Chondrocyte (in vitro differentiated cells): Measurements from ENCODE around the gene GBX1. TPM values are rescaled to one million over a fixed set of nuclear protein-coding genes. Genes with fewer than 3 reads are reported as not detected.
A peak's percentile ranks its signal among the peaks of the same experiment; 100 is the strongest.

Source experiments
- DNase-seq: peaks from one replicate; pipeline ENCODE4 v3.0.0; 2021; ENCODE audit warnings: mixed read lengths, low spot score
- H3K27ac Mint-ChIP-seq: one replicate; pipeline ENCODE4 v1.8.0; 2021; ENCODE audit warnings: mild to moderate bottlenecking, moderate library complexity, mixed read lengths; ENCODE audit not compliant: unreplicated experiment
- H3K27me3 Mint-ChIP-seq: 2 replicates; pipeline ENCODE4 v1.8.0; 2021; ENCODE audit warnings: low read depth, mixed read lengths
- H3K36me3 Mint-ChIP-seq: 2 replicates; pipeline ENCODE4 v1.8.0; 2021; ENCODE audit warnings: low read depth, mixed read lengths
- H3K4me1 Mint-ChIP-seq: 2 replicates; pipeline ENCODE4 v1.8.0; 2021; ENCODE audit warnings: low read depth, mild to moderate bottlenecking, mixed read lengths
- H3K4me3 Mint-ChIP-seq: one replicate; pipeline ENCODE4 v1.8.0; 2021; ENCODE audit warnings: mild to moderate bottlenecking, moderate library complexity, mixed read lengths; ENCODE audit not compliant: unreplicated experiment
- H3K9me3 Mint-ChIP-seq: 2 replicates; pipeline ENCODE4 v1.8.0; 2021; ENCODE audit warnings: low read depth, mixed read lengths
- total RNA-seq: library from RNA; stranded (reverse); gene quantifications from 3 replicates; pipeline ENCODE4 v1.2.1, GENCODE V29; 2021
- TF ChIP-seq, protein P1 (sequence below): fragments of 200-600 bp; sonication (generic); IDR thresholded peaks from 2 replicates; pipeline ENCODE4 v1.5.0; 2021; ENCODE audit warnings: antibody characterized with exemption, mild to moderate bottlenecking, moderate library complexity

The GBX1 gene
- total RNA-seq, 1 donor from 2014 or later = not detected

DNA sequence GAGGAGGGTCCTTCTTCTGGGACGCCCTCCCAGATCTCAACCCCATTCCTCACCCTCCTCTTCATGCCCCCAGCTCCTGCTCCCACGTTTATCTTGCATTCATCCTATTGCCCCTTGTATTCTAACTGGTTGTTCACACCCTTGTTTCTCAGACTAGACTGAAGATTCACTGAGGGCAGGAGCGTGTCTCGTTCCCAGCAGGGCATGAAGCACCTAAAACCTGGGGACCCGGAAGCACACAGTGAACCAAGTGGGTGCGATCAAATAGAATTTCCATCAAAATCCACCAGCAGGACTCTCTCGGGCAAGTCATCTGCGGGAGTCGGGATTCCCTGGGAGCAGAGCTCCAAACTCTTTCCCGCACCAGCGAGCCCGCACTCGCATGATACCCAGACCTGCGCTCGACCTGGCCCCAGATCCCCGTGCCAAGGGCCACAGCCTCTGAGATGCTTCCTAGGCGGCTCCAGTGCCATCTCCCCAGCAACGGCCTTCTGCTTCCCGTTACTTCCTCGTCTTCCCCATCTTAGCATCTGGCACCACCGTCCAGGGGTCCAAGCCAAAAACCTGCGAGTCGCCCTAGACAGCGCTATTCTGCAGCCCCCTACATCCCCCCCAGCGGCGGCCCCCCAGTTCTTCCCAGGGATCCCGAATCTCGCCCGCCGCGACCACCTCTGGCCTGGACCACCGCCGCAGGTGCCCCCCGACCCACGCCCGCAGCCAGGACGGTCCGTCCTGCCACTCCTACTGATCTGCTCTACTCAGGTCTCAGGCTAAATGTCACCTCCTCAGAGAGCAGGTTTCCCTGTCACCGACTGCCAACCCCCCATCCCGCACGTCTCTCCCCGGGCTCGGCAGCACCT, 6.1 kb upstream of the GBX1 start:
- H3K9me3 Mint-ChIP-seq = no peaks in the 10 kb centered on the region
- no peak overlapping the region for H3K4me3 Mint-ChIP-seq
- no peak overlapping the region for H3K27ac Mint-ChIP-seq
- DNase-seq = no peak
- TF ChIP-seq, protein P1, sequence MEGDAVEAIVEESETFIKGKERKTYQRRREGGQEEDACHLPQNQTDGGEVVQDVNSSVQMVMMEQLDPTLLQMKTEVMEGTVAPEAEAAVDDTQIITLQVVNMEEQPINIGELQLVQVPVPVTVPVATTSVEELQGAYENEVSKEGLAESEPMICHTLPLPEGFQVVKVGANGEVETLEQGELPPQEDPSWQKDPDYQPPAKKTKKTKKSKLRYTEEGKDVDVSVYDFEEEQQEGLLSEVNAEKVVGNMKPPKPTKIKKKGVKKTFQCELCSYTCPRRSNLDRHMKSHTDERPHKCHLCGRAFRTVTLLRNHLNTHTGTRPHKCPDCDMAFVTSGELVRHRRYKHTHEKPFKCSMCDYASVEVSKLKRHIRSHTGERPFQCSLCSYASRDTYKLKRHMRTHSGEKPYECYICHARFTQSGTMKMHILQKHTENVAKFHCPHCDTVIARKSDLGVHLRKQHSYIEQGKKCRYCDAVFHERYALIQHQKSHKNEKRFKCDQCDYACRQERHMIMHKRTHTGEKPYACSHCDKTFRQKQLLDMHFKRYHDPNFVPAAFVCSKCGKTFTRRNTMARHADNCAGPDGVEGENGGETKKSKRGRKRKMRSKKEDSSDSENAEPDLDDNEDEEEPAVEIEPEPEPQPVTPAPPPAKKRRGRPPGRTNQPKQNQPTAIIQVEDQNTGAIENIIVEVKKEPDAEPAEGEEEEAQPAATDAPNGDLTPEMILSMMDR = no peak
- H3K4me1 Mint-ChIP-seq = peaks cover under 1% of the 10 kb centered on the region
- H3K27me3 Mint-ChIP-seq = peaks cover 48% of the 10 kb centered on the region
- no peaks in the 10 kb centered on the region for H3K36me3 Mint-ChIP-seq

DNA sequence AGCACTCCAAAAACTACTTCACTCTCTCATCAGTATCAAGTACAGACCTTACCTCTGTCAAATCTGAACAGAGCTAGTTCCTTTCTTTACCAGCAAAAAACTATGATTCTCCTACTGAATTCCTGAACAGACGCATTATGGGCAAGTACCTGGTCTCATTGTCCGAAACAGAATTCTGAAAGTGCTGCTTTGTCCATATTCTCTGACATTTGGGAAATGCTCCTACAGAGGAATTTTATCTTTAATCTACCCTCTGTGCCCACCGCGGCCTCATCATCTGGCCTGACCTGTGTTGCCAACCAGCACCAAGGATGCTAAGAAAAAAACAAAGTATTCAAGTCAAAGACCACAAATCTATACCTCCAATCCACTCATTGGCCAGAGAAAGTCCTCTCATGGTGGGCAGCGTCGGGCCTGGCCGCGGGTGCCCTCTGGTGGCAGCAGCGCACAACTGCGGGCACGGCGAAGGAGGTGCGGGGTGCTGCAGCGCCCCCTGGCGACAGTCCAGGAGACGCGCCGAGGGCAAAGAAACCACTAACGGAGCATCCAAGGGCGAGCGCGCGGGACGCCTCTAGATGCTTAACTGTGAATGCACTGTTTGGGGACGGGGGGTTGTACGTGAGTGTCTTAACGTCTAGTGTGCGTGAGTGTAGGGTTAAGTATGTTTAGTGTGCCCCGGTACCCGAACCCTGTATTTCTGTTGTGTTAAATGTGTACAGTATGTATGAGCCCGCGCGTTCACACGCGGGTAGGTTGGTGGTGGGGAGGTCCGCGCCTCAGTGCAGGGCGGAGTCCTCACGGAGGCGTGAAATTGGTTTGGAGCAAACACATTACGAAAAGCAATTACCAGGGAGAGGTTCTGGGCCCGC, 5.0 kb upstream of the GBX1 start:
- Mint-ChIP-seq H3K4me3 (no peak overlapping the region), H3K27ac (no peak overlapping the region), H3K36me3 (no peaks in the 10 kb centered on the region), H3K27me3 (peaks cover 43% of the 10 kb centered on the region), H3K9me3 (no peaks in the 10 kb centered on the region), H3K4me1 (peaks cover 5% of the 10 kb centered on the region)
- DNase-seq = no peak
- TF ChIP-seq, protein P1 = peak; percentile 100

DNA sequence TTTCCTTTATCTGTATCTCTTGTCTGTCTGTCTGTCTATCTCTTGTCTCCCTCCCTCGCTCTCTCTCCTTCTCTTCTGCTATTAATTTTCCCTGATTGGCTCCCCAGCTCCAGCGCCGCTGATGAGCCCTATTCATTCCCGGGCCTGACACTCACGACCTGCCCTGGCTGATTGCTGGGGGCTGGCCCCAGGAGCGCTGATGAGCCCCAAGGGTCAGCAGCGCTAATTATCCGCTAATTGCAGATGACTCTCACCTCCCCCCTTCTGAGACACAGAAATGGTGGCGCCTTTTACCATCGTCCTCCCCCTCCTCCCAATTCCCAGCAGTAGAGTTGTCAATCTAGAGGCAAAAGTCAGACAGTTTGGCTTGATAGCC, 1.3 kb upstream of the GBX1 start:
- Mint-ChIP-seq H3K4me3 (peak overlapping the region; percentile 50), H3K27me3 (peaks cover 37% of the 10 kb centered on the region), H3K36me3 (no peaks in the 10 kb centered on the region), H3K27ac (no peak overlapping the region), H3K9me3 (no peaks in the 10 kb centered on the region), H3K4me1 (peaks cover 5% of the 10 kb centered on the region)
- DNase-seq = no peak
- TF ChIP-seq, protein P1 = no peak

DNA sequence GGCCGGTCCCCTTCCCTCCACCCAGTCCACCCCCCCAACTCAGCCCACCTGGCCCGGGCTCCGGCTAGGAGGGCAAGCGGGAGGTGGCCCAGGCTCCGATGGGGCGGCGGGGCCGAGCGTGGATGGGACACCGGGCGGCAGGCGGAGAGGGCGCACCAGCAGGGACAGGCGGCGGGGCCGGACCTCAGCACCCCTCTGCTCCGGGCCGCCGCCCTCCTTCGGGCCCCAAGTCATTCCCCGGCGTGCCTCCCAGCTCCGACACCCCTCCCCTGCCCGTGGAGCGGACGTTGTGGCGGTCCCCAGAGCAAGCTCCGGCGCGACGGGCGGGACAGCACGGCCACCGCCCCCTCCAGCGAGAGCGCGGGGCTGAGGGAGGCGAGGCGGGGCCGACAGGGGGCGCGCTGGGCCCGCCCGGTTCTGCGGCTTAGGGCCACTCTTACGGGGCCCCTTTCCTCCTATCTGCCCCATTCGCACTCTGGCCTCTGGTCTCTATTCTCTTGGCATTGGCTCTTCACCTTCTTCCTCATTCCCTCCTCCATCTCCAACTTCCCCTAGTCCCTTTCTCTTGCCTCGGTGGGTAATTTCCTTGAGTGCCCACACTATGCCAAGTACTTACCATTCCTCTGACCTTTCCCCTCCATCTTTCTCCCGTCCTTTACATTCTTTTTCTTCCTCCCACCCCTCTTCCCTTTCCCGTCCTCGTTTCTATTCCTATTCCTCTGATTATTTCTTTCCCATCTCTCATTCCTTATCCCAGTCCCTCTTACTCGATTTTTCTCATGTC, 701 bp upstream of the GBX1 start:
- H3K36me3 Mint-ChIP-seq = no peaks in the 10 kb centered on the region
- peak overlapping the region; percentile 50 for H3K4me3 Mint-ChIP-seq
- DNase-seq = no peak
- no peaks in the 10 kb centered on the region for H3K9me3 Mint-ChIP-seq
- TF ChIP-seq, protein P1 = peak; percentile 81
- H3K27me3 Mint-ChIP-seq = peaks cover 33% of the 10 kb centered on the region
- H3K27ac Mint-ChIP-seq = no peak overlapping the region
- peaks cover 5% of the 10 kb centered on the region for H3K4me1 Mint-ChIP-seq
